ENCODE measurements around the gene SLC25A1. TPM values are rescaled to one million over a fixed set of nuclear protein-coding genes. Genes with fewer than 3 reads are reported as not detected.

The SLC25A1 gene
- total RNA-seq, 1 experiment from 2014 or later: 151 TPM

DNA sequence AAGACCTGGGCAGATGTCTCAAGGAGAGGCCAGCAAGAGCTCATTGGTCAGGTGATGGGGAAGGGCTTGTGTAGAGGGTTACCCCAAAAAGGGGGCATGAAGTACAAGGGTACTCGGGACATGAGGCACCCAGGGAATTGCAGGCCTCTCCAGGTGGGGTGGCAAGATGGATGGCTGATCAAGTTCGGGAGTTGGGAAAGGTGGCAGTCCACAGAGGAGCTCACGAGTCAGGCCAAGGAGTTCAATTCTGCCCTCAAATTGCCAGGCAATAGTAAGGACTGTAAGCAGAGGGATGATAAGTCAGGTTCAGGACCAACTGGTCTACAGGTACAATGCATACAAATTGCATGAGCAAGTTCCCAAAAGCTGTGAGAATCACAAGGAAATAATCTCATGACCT is 42.3 kb upstream of the SLC25A1 start:
- Histone ChIP-seq H2BK5ac (ENCODE audit: insufficient read length, low read length) (no peak overlapping the region), H4K20me1 (ENCODE audit: control insufficient read depth, insufficient read depth, insufficient read length) (no peaks in the 10 kb centered on the region), H3K9me3 (ENCODE audit: control insufficient read depth, low read depth, low read length) (no peaks in the 10 kb centered on the region), H3K23me2 (ENCODE audit: insufficient read length, low read depth, low read length, poor library complexity, severe bottlenecking) (no peaks in the 10 kb centered on the region), H3K9ac (ENCODE audit: extremely low read depth, insufficient read length, low read length) (no peak overlapping the region), H3K4me2 (ENCODE audit: insufficient read depth, insufficient read length, low read length) (no peak overlapping the region), H2BK120ac (ENCODE audit: low read depth, low read length, poor library complexity, severe bottlenecking) (no peak overlapping the region), H2AK5ac (ENCODE audit: insufficient read length, low read length) (no peak overlapping the region), H2BK12ac (ENCODE audit: insufficient read length, low read depth, low read length) (no peak overlapping the region), H3K79me2 (ENCODE audit: insufficient read depth, low read length) (no peaks in the 10 kb centered on the region), H3T11ph (ENCODE audit: low read length) (no peak overlapping the region), H4K5ac (ENCODE audit: insufficient read length, low read depth, low read length) (no peak overlapping the region), H3K23ac (ENCODE audit: insufficient read length, low read depth, low read length) (no peak overlapping the region), H2BK15ac (ENCODE audit: low read depth, low read length) (no peak overlapping the region), H3K4ac (ENCODE audit: low read depth, low read length) (no peak overlapping the region), H2AFZ (ENCODE audit: low read length) (no peak overlapping the region), H3K14ac (ENCODE audit: insufficient read depth, low read length) (no peak overlapping the region), H3K4me1 (ENCODE audit: insufficient read depth, low read length) (peaks cover 2% of the 10 kb centered on the region; the same call in 1 of the 2 replicates), H4K8ac (replicated peaks; ENCODE audit: insufficient read length, low read depth, low read length) (no peak overlapping the region), H3K56ac (ENCODE audit: insufficient read length, low read depth, low read length) (no peak overlapping the region), H3K27ac (ENCODE audit: insufficient read length, low read depth, low read length) (no peak overlapping the region), H3K27me3 (ENCODE audit: insufficient read depth, low read length) (no peaks in the 10 kb centered on the region), H2BK20ac (ENCODE audit: low read depth, low read length, poor library complexity, severe bottlenecking) (no peak overlapping the region), H3K18ac (ENCODE audit: insufficient read length, low read depth, low read length) (no peak overlapping the region), H4K91ac (ENCODE audit: insufficient read length, low read depth, low read length) (no peak overlapping the region), H3K79me1 (ENCODE audit: insufficient read depth, low read depth, low read length, poor library complexity, severe bottlenecking) (no peaks in the 10 kb centered on the region)
- no peak overlapping the region for H3K4me3 Mint-ChIP-seq
- peak overlapping the region in 2 of 3 experiments; percentile 34 to 55; a peak in 4 of 7 replicates for H3K27ac Mint-ChIP-seq
- H3K36me3 Mint-ChIP-seq (ENCODE audit: insufficient read depth in 1 of 3, low read depth in 3 of 3): peaks cover 34 to 44% (median 41%) of the 10 kb centered on the region in 3 experiments
- TF ChIP-seq, protein P1, sequence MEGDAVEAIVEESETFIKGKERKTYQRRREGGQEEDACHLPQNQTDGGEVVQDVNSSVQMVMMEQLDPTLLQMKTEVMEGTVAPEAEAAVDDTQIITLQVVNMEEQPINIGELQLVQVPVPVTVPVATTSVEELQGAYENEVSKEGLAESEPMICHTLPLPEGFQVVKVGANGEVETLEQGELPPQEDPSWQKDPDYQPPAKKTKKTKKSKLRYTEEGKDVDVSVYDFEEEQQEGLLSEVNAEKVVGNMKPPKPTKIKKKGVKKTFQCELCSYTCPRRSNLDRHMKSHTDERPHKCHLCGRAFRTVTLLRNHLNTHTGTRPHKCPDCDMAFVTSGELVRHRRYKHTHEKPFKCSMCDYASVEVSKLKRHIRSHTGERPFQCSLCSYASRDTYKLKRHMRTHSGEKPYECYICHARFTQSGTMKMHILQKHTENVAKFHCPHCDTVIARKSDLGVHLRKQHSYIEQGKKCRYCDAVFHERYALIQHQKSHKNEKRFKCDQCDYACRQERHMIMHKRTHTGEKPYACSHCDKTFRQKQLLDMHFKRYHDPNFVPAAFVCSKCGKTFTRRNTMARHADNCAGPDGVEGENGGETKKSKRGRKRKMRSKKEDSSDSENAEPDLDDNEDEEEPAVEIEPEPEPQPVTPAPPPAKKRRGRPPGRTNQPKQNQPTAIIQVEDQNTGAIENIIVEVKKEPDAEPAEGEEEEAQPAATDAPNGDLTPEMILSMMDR (conservative IDR thresholded peaks at IDR 0.05): no peak
- no peak for DNase-seq
- no CpG with 5 or more reads among the region's 3 CpGs for WGBS (ENCODE audit: extremely low coverage, insufficient read length, low lambda C conversion rate)
- H3K4me1 Mint-ChIP-seq: peaks cover 17 to 21% of the 10 kb centered on the region in 2 experiments
- H3K9me3 Mint-ChIP-seq: no peaks in the 10 kb centered on the region
- H3K27me3 Mint-ChIP-seq (ENCODE audit: low read depth): no peaks in the 10 kb centered on the region

Data from H9 (cell line).